K562 (cell line): ENCODE data around the gene GALNT12. TPM values are rescaled to one million over a fixed set of nuclear protein-coding genes. Genes with fewer than 3 reads are reported as not detected.

ENCODE experiments used
- ADNP ChIP-seq: fragments of 200-800 bp; sonication (Bioruptor generic); IDR thresholded peaks from 2 replicates; pipeline ENCODE4 v1.6.1; 2016; ENCODE audit warnings: missing genetic modification characterization, missing compliant biosample characterization
- CTBP1 ChIP-seq: fragments of 450-650 bp; IDR thresholded peaks from 2 replicates; pipeline ENCODE4 v1.6.1; 2016; ENCODE audit warnings: borderline replicate concordance
- EZH2 ChIP-seq: IDR thresholded peaks from 2 replicates; pipeline ENCODE4 v1.6.1; 2012; ENCODE audit warnings: low read depth, mild to moderate bottlenecking, inconsistent platforms, low read length, borderline replicate concordance
- FOSL1 ChIP-seq: fragments of 200-800 bp; sonication (Bioruptor generic); conservative IDR thresholded peaks from 2 replicates; pipeline ENCODE4 v1.6.1; 2016; ENCODE audit warnings: missing genetic modification characterization, missing compliant biosample characterization
- FOXM1 ChIP-seq, 2 experiments: fragments of 450-650 bp in 1 of 2; sonication (generic) in 1 of 2; formaldehyde crosslinking in 1 of 2; IDR thresholded peaks; 2 replicates each; pipeline versions ENCODE4 v1.6.1 to v1.9.0; 2017 to 2022; ENCODE audit warnings: low read depth in 2 of 2, mild to moderate bottlenecking in 2 of 2, missing genetic modification reagents in 1 of 2, moderate library complexity in 1 of 2
- LCOR ChIP-seq: sonication (generic); formaldehyde crosslinking; IDR thresholded peaks from 2 replicates; pipeline ENCODE4 v1.8.0; 2022; ENCODE audit warnings: mild to moderate bottlenecking, missing genetic modification reagents
- MAFK ChIP-seq: IDR thresholded peaks from 2 replicates; pipeline ENCODE4 v1.6.1; 2011; ENCODE audit warnings: low read length, improper control_type of control experiment
- SIN3A ChIP-seq, 2 experiments: fragments of 150-350 bp in 1 of 2; IDR thresholded peaks; 2 replicates each; pipeline ENCODE4 v1.6.1; 2011 to 2016; ENCODE audit warnings: borderline replicate concordance in 2 of 2, low read depth in 2 of 2, low read length in 2 of 2, mild to moderate bottlenecking in 2 of 2, moderate library complexity in 2 of 2; ENCODE audit not compliant: control insufficient read depth in 1 of 2
- SREBF2 ChIP-seq: sonication (generic); formaldehyde crosslinking; IDR thresholded peaks from 2 replicates; pipeline ENCODE4 v1.4.0; 2020; ENCODE audit warnings: mild to moderate bottlenecking, missing genetic modification reagents
- SRF ChIP-seq, 2 experiments: fragments of 250-450, 450-650 bp in 1 of 2; sonication (Bioruptor Pico) in 1 of 2; sonication (generic) in 1 of 2; formaldehyde crosslinking; IDR thresholded peaks; 2 replicates each; pipeline versions ENCODE4 v1.5.0 to v1.5.1; 2020 to 2022; ENCODE audit warnings: mild to moderate bottlenecking in 1 of 2, missing genetic modification reagents in 1 of 2
- SRSF3 ChIP-seq: fragments of 200-400 bp; formaldehyde crosslinking; IDR thresholded peaks from 2 replicates; pipeline ENCODE4 v1.6.1; 2016; ENCODE audit warnings: mild to moderate bottlenecking, low read length, moderate library complexity; ENCODE audit not compliant: insufficient read depth
- TAF1 ChIP-seq: IDR thresholded peaks from 2 replicates; pipeline ENCODE4 v1.6.1; 2011; ENCODE audit warnings: mild to moderate bottlenecking, low read length, moderate library complexity; ENCODE audit not compliant: insufficient read depth, control insufficient read depth, severe bottlenecking; ENCODE audit errors: extremely low read depth
- TARDBP ChIP-seq: fragments of 450-650 bp; IDR thresholded peaks from 2 replicates; pipeline ENCODE4 v1.6.1; 2016
- TEAD2 ChIP-seq: fragments of 450-650 bp; IDR thresholded peaks from 2 replicates; pipeline ENCODE4 v1.6.1; 2016; ENCODE audit warnings: missing genetic modification characterization, control low read depth, missing compliant biosample characterization
- ZNF282 ChIP-seq: sonication (generic); formaldehyde crosslinking; IDR thresholded peaks from 2 replicates; pipeline ENCODE4 v1.8.1; 2023; ENCODE audit warnings: missing genetic modification reagents
- ZNF551 ChIP-seq: fragments of 250-450 bp; sonication (Bioruptor Pico); IDR thresholded peaks from 2 replicates; pipeline ENCODE4 v1.5.0; 2021; ENCODE audit warnings: mild to moderate bottlenecking, moderate library complexity
- ZNF586 ChIP-seq: fragments of 450-650 bp; formaldehyde crosslinking; conservative IDR thresholded peaks from 2 replicates; pipeline ENCODE4 v1.4.0; 2020; ENCODE audit warnings: mild to moderate bottlenecking, moderate library complexity
- ZNF589 ChIP-seq: fragments of 200-800 bp; sonication (Bioruptor generic); IDR thresholded peaks from 2 replicates; pipeline ENCODE4 v1.6.1; 2016; ENCODE audit warnings: low read depth, missing genetic modification characterization, missing compliant biosample characterization
- ZNF766 ChIP-seq: fragments of 200-800 bp; sonication (Bioruptor generic); conservative IDR thresholded peaks from 2 replicates; pipeline ENCODE4 v1.6.1; 2016; ENCODE audit warnings: missing genetic modification characterization, missing compliant biosample characterization
- ZNF785 ChIP-seq: fragments of 250-450 bp; sonication (Bioruptor Pico); IDR thresholded peaks from 2 replicates; pipeline ENCODE4 v1.4.0; 2020; ENCODE audit warnings: mild to moderate bottlenecking
- polyA plus RNA-seq, 8 experiments: library from polyadenylated mRNA; depleted of rRNA in 4 of 8; stranded (reverse) in 5 of 8; unstranded in 3 of 8; fragments of >200 nt; fragmentation: Nextera tagmentation in 2 of 8; fragmentation: Illumina TruSeq in 1 of 8; extraction: Ambion mirVana in 2 of 8; extraction: Trizol in 1 of 8; gene quantifications; 2 replicates each; pipeline versions ENCODE4 v1.2.1 to v1.2.3, GENCODE V29; 2011 to 2014; ENCODE audit warnings: inconsistent platforms in 1 of 8, missing spikeins in 1 of 8
- total RNA-seq, 7 experiments: library from RNA; depleted of rRNA in 6 of 7; stranded (reverse); fragments of >200 nt in 6 of 7; fragmentation: Illumina TruSeq in 2 of 7; extraction: Trizol in 2 of 7; gene quantifications; 2 replicates each; pipeline versions ENCODE4 v1.2.1 to v1.2.3, GENCODE V29; 2011 to 2021; ENCODE audit warnings: low replicate concordance in 1 of 7
- TF ChIP-seq, protein P1 (sequence below): fragments of 450-650 bp; formaldehyde crosslinking; IDR thresholded peaks from 2 replicates; pipeline ENCODE4 v1.4.0; 2020; ENCODE audit warnings: mild to moderate bottlenecking, moderate library complexity
- TF ChIP-seq, protein P2 (sequence below): fragments of 250-450 bp; sonication (Bioruptor Pico); IDR thresholded peaks from 2 replicates; pipeline ENCODE4 v1.8.0; 2022; ENCODE audit warnings: inconsistent platforms, mild to moderate bottlenecking, moderate library complexity, borderline replicate concordance
- TF ChIP-seq, protein P3 (sequence below): fragments of 250-450 bp; sonication (Bioruptor Pico); IDR thresholded peaks from 2 replicates; pipeline ENCODE4 v1.8.0; 2022; ENCODE audit warnings: moderate library complexity, mild to moderate bottlenecking, inconsistent platforms

GALNT12 gene
- total and polyA plus RNA-seq, 9 of the 15 experiments (the other 6 are each of a cell fraction or from before 2014, with no cell fraction given), result 29.7 to 82.9 (median 44.2) TPM

DNA sequence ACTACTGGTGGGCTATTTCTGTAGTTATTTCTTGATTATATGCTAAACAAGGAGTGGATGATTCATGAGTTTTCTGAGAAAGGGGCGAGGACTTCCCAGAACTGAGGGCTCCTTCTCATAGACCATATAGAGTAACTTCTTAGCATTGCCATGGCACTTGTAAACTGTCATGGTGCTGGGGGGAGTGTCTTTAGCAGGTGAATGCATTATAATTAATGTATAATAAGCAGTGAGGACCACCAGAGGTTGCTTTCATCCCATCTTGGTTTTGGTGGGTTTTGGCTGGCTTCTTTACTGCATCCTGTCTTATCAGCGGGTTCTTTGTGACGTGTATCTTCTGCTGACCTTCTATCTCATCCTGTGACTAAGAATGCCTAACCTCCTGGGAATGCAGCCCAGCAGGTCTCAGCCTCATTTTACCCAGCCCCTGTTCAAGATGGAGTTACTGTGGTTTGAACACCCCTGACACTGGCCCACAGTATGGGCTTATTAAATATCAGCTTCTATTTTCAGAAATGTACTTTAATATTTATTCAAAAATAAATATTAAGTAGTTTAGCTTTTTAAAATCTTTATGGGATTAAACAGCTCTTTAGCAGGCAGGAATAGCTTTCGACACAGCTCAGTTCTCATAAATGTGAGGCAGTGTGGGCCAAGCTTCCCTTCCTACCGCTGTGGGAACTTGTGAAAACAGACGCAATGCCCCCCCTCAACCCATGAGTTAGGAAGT is 44.4 kb downstream of the GALNT12 start (continued):
- TF ChIP-seq ZNF551 (CRISPR knock-in tag), result peak; percentile 85; the same call in 1 of the 2 replicates
- TF ChIP-seq LCOR (CRISPR knock-in tag), result peak; percentile 16; the same call in 1 of the 2 replicates
- TF ChIP-seq, protein P1, sequence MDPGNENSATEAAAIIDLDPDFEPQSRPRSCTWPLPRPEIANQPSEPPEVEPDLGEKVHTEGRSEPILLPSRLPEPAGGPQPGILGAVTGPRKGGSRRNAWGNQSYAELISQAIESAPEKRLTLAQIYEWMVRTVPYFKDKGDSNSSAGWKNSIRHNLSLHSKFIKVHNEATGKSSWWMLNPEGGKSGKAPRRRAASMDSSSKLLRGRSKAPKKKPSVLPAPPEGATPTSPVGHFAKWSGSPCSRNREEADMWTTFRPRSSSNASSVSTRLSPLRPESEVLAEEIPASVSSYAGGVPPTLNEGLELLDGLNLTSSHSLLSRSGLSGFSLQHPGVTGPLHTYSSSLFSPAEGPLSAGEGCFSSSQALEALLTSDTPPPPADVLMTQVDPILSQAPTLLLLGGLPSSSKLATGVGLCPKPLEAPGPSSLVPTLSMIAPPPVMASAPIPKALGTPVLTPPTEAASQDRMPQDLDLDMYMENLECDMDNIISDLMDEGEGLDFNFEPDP (CRISPR knock-in tag), result peak; percentile 94
- TF ChIP-seq SRSF3, result no peak
- TF ChIP-seq, protein P2, sequence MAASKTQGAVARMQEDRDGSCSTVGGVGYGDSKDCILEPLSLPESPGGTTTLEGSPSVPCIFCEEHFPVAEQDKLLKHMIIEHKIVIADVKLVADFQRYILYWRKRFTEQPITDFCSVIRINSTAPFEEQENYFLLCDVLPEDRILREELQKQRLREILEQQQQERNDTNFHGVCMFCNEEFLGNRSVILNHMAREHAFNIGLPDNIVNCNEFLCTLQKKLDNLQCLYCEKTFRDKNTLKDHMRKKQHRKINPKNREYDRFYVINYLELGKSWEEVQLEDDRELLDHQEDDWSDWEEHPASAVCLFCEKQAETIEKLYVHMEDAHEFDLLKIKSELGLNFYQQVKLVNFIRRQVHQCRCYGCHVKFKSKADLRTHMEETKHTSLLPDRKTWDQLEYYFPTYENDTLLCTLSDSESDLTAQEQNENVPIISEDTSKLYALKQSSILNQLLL, result no peak
- no peak for TF ChIP-seq ZNF282
- peak; percentile 97 for TF ChIP-seq FOSL1 (tag)
- TF ChIP-seq ZNF589, result peak; percentile 100
- peak; percentile 35; the same call in 1 of the 2 replicates for TF ChIP-seq CTBP1
- TF ChIP-seq TAF1, result no peak
- no peak for TF ChIP-seq TARDBP
- TF ChIP-seq SRF (CRISPR knock-in tag; IDR thresholded peaks at IDR 0.05), result peak; percentile 45 to 91; a peak in 3 of 4 replicates
- no peak for TF ChIP-seq EZH2
- no peak for TF ChIP-seq ADNP (tag)
- no peak for TF ChIP-seq SREBF2 (CRISPR knock-in tag)
- TF ChIP-seq ZNF785 (CRISPR knock-in tag), result peak; percentile 76; the same call in 1 of the 2 replicates
- peak; percentile 87 for TF ChIP-seq TEAD2 (tag)
- TF ChIP-seq ZNF766 (CRISPR knock-in tag), result peak; percentile 94
- TF ChIP-seq MAFK, result no peak
- TF ChIP-seq SIN3A (IDR thresholded peaks at IDR 0.05; ENCODE audit: borderline replicate concordance in 2 of 2, control insufficient read depth in 1 of 2, low read depth in 2 of 2, low read length in 2 of 2), result 0 out of 4 replicates have a peak, but pooled peaks of 1 of the 2 experiments have one; percentile 20
- no peak for TF ChIP-seq FOXM1 (IDR thresholded peaks at IDR 0.05; ENCODE audit: low read depth)
- no peak for TF ChIP-seq FOXM1 (CRISPR knock-in tag; IDR thresholded peaks at IDR 0.05; ENCODE audit: low read depth)
- TF ChIP-seq, protein P3, sequence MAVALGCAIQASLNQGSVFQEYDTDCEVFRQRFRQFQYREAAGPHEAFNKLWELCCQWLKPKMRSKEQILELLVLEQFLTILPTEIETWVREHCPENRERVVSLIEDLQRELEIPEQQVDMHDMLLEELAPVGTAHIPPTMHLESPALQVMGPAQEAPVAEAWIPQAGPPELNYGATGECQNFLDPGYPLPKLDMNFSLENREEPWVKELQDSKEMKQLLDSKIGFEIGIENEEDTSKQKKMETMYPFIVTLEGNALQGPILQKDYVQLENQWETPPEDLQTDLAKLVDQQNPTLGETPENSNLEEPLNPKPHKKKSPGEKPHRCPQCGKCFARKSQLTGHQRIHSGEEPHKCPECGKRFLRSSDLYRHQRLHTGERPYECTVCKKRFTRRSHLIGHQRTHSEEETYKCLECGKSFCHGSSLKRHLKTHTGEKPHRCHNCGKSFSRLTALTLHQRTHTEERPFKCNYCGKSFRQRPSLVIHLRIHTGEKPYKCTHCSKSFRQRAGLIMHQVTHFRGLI, result peak; percentile 93
- TF ChIP-seq ZNF586 (CRISPR knock-in tag), result peak; percentile 87
